Esophagus (tissue), 2 donors: ENCODE measurements around the gene KRTAP4-2. TPM values are rescaled to one million over a fixed set of nuclear protein-coding genes. Genes with fewer than 3 reads are reported as not detected.

Source experiments
- polyA plus RNA-seq, 2 donors: library from polyadenylated mRNA; stranded (reverse); fragments of 200-250 nt; gene quantifications; one replicate each; pipeline ENCODE4 v1.2.3, GENCODE V29; 2013
- donor health status: healthy with polysubstance abuse.
- donor health status: Bipolar disorder and iron deficiency.

KRTAP4-2 gene
- polyA plus RNA-seq, 2 donors: not detected

Other genes with a start within 250 kb of the KRTAP4-2 start
- gene KRT23, start 240.6 kb downstream of the KRTAP4-2 start, polyA plus RNA-seq: 10 to 100 TPM in 1 of 2 donors, 1 to 10 TPM in 1; 5.1 to 23.6 TPM
- gene KRT39, start 211.3 kb downstream of the KRTAP4-2 start, polyA plus RNA-seq: not detected
- under 1 TPM; 0.18 to 0.20 TPM for gene KRT40, start 193.9 kb downstream of the KRTAP4-2 start, polyA plus RNA-seq
- gene KRTAP3-3, start 184.1 kb downstream of the KRTAP4-2 start, polyA plus RNA-seq: not detected
- 10 to 100 TPM in 1 of 2 donors, 1 to 10 TPM in 1; 1.8 to 43.5 TPM for gene KRTAP3-2, start 178.3 kb downstream of the KRTAP4-2 start, polyA plus RNA-seq
- gene KRTAP3-1, start 169.1 kb downstream of the KRTAP4-2 start, polyA plus RNA-seq: under 1 TPM in 1 of 2 donors, not detected in 1; 0.39 TPM
- gene KRTAP1-5, start 151.0 kb downstream of the KRTAP4-2 start, polyA plus RNA-seq: under 1 TPM in 1 of 2 donors, not detected in 1; 0.09 TPM
- not detected for gene KRTAP1-4, start 148.0 kb downstream of the KRTAP4-2 start, polyA plus RNA-seq
- gene KRTAP1-3, start 143.3 kb downstream of the KRTAP4-2 start, polyA plus RNA-seq: not detected
- under 1 TPM; 0.04 to 0.16 TPM for gene KRTAP1-1, start 136.8 kb downstream of the KRTAP4-2 start, polyA plus RNA-seq
- not detected for gene KRTAP2-1, start 130.9 kb downstream of the KRTAP4-2 start, polyA plus RNA-seq
- not detected for gene KRTAP2-2, start 123.0 kb downstream of the KRTAP4-2 start, polyA plus RNA-seq
- under 1 TPM in 1 of 2 donors, not detected in 1; 0.10 TPM for gene KRTAP2-3, start 118.1 kb downstream of the KRTAP4-2 start, polyA plus RNA-seq
- gene KRTAP2-4, start 112.3 kb downstream of the KRTAP4-2 start, polyA plus RNA-seq: not detected
- gene KRTAP4-7, start 94.1 kb downstream of the KRTAP4-2 start, polyA plus RNA-seq: not detected
- gene KRTAP4-8, start 80.1 kb downstream of the KRTAP4-2 start, polyA plus RNA-seq: not detected
- gene KRTAP4-16, start 76.0 kb downstream of the KRTAP4-2 start, polyA plus RNA-seq: not detected
- not detected for gene KRTAP4-9, start 72.8 kb downstream of the KRTAP4-2 start, polyA plus RNA-seq
- gene KRTAP4-11, start 59.8 kb downstream of the KRTAP4-2 start, polyA plus RNA-seq: not detected
- not detected for gene KRTAP4-12, start 54.0 kb downstream of the KRTAP4-2 start, polyA plus RNA-seq
- not detected for gene KRTAP4-6, start 37.7 kb downstream of the KRTAP4-2 start, polyA plus RNA-seq
- gene KRTAP4-5, start 28.4 kb downstream of the KRTAP4-2 start, polyA plus RNA-seq: not detected
- not detected for gene KRTAP4-4, start 17.5 kb downstream of the KRTAP4-2 start, polyA plus RNA-seq
- not detected for gene KRTAP4-3, start 10.0 kb downstream of the KRTAP4-2 start, polyA plus RNA-seq
- gene KRTAP4-1, start 6.7 kb upstream of the KRTAP4-2 start, polyA plus RNA-seq: not detected
- gene KRTAP9-1, start 11.7 kb upstream of the KRTAP4-2 start, polyA plus RNA-seq: not detected
- not detected for gene KRTAP9-2, start 48.4 kb upstream of the KRTAP4-2 start, polyA plus RNA-seq
- gene KRTAP9-3, start 54.2 kb upstream of the KRTAP4-2 start, polyA plus RNA-seq: not detected
- gene KRTAP9-8, start 59.8 kb upstream of the KRTAP4-2 start, polyA plus RNA-seq: not detected
- not detected for gene KRTAP9-4, start 71.5 kb upstream of the KRTAP4-2 start, polyA plus RNA-seq
- not detected for gene KRTAP9-9, start 77.2 kb upstream of the KRTAP4-2 start, polyA plus RNA-seq
- gene KRTAP9-6, start 87.2 kb upstream of the KRTAP4-2 start, polyA plus RNA-seq: not detected
- gene KRTAP9-7, start 97.5 kb upstream of the KRTAP4-2 start, polyA plus RNA-seq: not detected
- gene KRTAP29-1, start 124.6 kb upstream of the KRTAP4-2 start, polyA plus RNA-seq: not detected
- not detected for gene KRTAP16-1, start 131.1 kb upstream of the KRTAP4-2 start, polyA plus RNA-seq
- not detected for gene KRTAP17-1, start 137.5 kb upstream of the KRTAP4-2 start, polyA plus RNA-seq
- 1 to 10 TPM in 1 of 2 donors, under 1 TPM in 1; 0.69 to 1.2 TPM for gene KRT33A, start 172.6 kb upstream of the KRTAP4-2 start, polyA plus RNA-seq
- gene KRT33B, start 191.6 kb upstream of the KRTAP4-2 start, polyA plus RNA-seq: under 1 TPM; 0.12 to 0.16 TPM
- gene KRT34, start 204.1 kb upstream of the KRTAP4-2 start, polyA plus RNA-seq: under 1 TPM; 0.19 to 0.20 TPM
- 10 to 100 TPM in 1 of 2 donors, 1 to 10 TPM in 1; 3.8 to 16.7 TPM for gene KRT31, start 219.4 kb upstream of the KRTAP4-2 start, polyA plus RNA-seq
- not detected for gene KRT37, start 246.4 kb upstream of the KRTAP4-2 start, polyA plus RNA-seq